Stimulated activated CD8-positive, alpha-beta memory T cell treated with anti-CD3 and anti-CD28 coated beads, Interleukin-15, amount 100 ng/mL, for 48 hours (primary cell): Measurements from ENCODE around the gene XYLT2.
A peak's percentile ranks its signal among the peaks of the same experiment; 100 is the strongest.
"Not testable (repeated sequence)": the region's sequence is repeated elsewhere in the genome, so short reads cannot be mapped to it uniquely, and the experiment has no call there.

Experiments
- DNase-seq, 2 donors: peaks; one replicate each; pipeline ENCODE4 v3.0.0-alpha.2; 2020; ENCODE audit warnings: low read depth in 2 of 2

The XYLT2 gene

DNA sequence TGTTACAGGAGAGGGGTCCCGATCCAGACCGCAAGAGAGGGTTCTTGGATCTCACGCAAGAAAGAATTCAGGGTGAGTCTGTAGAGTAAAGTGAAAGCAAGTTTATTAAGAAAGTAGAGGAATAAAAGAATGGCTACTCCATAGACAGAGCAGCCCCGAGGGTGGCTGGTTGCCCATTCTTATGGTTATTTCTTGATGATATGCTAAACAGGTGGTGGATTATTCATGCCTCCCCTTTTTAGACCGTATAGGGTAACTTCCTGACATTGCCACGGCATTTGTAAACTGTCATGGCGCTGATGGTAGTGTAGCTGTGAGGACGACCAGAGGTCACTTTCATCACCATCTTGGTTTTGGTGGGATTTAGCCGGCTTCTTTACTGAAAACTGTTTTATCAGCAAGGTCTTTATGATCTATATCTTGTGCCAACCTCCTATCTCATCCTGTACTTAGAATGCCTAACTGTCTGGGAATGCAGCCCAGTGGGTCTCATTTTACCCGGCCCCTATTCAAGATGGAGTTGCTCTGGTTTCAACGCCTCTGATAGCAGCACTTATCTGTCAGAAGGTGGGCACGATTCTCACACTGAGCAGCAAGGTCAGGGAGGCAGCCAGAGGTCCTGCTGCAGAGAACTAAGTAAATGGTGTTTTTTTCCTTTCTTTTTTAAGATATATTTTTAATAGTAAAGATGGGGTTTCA is 26.5 kb upstream of the XYLT2 start:
- DNase-seq = no peak

DNA sequence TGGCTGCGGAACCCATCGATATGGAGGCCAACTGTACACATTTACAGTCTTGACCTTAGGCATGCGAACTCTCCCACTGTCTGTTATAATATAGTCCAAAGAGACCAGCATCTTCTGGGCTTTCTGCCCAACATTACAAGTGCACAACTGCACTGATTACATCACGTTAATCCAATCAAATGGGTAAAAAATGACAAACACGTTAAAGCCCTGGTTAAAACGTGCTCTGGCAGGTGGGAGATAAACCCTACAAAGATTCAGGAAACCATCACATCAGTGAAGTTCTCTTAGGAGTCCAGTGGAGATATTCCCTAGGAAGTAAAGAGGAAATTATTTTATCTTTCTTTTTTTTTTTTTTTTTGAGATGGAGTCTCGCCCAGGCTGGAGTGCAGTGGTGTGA is 23.7 kb upstream of the XYLT2 start:
- no peak for DNase-seq

DNA sequence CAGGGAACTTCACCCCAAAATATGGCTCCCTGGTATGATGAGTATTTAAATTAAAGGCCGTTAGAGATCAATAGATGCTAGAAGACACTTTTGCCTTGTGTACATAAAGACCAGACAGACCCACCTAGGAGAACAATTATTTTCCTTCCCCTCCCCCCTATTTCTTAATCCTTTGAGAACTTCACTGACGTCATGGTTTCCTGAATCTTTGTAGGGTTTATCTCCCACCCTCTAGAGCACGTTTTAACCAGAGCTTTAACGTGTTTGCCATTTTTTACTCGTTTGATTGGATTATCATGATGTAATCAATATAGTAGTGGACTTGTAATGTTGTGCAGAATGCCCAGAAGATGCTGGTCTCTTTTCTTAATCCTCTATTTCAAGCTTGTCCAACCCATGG is 22.9 kb upstream of the XYLT2 start:
- no peak for DNase-seq

DNA sequence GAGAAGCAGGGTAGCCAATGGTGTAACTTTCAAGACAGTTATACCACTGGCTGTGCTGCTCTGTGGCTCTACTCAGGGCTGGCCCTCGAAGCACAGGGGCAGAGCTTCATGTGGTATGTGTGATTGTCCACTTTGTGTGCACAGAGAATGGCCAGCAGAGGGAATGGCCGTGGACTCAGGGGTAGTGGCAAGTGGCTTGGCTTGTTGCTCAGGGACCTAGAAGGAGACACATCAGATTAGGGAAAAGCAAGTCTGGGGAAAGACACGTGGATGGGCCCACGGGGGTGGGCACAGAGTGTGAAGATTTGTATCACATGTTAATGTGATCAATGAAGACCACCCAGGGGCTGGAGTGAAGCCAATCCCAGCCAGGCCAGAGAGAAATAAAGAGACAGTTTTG is 20.0 kb upstream of the XYLT2 start:
- no peak for DNase-seq

DNA sequence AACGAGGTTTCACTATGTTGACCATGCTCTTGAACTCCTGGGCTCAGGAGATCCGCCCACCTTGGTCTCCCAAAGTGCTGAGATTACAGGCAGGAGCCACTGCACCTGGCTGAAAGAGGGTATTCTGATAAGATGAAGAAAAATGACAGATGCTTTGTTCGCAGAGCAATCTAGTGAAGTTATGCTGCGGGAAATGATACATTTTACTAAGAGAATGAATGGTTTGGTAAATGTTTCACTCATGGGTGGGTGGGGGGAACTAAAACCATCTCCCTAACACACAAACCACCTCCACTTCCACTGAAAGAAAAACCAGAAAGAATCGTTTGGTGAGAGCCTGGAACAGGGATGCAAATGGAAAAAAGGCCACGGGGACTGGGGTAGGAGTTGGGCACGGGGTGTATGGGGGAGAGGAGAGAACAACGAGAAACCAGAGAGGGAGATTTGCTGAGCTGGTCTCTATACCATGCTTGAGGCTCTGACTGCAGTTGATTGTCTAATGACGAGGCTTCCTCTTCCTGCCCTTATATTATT is 19.0 kb upstream of the XYLT2 start:
- DNase-seq = no peak

DNA sequence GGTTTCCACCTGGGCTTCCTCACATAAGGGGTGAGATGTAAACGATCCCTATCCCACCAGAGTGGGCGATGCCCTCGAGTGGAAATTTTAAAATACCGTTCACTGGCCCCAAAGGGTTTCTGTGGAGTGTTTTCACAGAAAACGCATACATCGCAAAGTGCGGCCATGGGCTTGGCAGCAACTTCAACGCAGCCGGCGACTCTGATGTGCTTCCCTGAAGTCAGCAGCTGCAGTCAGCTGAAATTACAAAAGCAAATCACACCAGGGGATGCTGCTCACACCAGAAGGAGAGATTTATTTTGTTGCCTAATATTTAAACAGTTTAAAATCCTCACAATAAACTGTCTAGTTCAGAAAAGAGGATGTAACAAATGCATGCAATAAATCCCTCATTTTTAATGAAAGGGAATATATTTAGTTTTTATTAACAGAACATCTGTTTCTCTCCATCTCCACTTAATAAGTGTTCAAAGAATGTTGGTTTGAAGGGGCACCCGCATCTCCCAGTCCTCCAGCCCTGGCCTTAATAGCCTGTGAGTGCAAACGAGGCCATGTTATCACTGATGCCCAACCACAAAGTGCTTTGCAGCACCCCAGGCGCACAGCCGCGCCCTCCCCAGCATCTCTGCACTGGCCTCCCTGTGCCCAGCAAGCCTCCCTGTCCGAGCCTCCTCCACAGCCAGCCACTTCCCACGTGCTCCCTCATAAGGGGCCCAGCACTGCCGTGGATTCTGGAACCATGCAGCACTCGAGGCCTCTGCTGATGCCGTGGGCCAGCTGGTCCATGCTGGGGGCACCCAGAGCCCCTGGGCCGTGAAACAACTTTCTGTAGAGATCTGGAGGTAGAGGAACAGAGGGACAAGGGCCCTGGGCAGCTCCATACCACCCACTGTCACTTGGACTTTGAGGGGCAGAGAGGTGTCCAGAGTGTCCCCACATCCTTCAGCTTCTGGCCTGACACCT is 17.3 kb upstream of the XYLT2 start:
- no peak for DNase-seq

DNA sequence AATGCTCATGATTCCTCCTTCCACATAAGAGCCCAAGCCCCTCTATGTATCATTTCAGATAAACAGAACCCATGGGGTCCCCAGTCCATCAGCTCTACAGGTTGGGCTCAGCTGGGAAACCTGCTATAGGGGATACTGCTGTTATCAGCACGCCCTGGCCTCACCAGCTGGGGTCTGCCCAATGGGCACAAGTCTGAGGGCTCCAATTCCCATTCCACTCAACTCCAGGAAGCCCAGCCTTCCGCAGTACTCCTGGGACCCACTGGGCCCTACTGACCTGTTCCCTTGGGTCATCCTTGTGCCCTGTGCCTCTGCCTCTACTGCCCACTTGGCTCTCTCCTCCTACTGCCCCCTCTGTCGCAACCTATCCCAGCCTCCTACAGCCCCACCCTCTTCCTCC is 16.2 kb upstream of the XYLT2 start:
- DNase-seq = no peak

DNA sequence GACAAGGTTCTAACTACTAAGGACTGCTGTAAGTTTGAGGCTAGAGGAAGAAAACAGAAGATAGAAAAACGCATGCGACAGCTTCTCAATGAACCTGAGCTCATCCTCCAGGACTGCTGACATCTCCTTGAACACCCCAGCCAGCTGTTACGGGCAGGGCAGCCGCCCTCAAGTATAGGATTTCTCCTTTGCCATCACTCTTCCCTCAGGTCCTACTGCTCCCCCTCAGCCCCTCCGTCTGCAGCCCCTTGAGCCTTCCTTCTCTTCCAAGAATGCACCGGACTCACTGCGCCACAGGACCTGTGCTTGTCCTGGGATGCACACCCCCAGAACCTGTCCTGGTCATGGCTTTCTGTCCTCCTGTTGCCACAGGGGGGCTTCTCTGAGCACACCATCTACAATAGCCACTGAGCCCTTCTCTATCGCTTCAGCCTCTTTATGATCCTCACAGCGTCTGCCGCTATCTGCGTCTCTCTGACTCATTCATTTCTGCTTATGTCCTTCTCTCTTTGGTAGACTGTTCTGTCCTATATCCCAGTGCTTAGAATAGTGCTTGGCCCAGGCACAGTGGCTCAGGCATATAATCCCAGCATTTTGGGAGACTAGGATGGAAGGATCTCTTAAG is 15.7 kb upstream of the XYLT2 start:
- no peak for DNase-seq

DNA sequence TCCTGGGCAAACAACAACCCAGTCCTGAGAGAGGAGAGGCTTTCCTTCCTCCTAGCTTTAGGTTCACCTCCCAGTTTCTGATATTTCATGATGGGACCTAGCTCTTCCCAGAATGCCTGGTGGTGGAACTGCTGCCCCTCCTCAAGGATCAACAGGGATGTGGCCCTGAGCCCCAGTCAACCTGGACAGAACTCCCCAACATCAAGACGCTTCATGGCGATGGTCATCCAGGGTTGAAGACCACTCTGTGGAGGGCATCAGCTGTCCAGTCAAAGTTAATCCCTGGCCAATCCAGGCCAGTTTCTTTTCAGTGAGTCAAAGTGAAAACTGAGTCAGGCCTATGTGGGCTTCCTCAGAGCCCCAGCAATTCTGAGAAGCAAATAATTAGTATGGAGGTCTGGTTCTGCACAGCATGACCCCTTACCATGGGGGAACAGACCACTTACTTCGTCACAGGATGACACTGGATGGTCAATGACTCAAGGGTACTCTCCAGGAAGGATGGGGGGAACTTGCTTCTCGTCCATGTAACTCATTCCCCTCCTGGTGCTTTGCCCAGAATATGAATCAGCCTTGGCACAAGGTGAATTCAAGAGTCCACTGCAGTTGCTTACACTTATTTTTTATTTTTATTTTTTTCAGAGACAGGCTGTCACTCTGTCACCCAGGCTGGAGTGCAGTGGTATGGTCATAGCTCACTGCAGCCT is 14.7 kb upstream of the XYLT2 start:
- DNase-seq = peak in 1 of 2 donors; percentile 28

DNA sequence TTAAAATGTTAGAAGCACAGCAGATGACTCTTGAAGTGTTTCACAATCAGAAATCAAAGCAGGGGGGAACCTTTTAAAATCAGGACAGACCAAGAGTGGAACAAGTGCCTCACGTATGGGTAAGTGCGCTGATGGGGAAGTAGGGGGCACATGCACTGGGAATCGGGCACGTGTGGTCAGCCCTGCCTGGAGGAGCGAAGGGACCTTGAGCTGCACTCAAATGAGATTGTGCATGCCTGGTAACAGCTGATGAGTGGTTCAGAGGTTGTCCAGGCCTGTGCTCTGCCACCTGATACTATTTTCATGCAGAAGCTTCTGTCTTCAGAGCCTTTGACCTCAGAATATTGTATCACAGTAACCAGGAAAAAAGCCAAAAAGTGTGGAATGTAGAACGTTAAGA is 13.7 kb upstream of the XYLT2 start:
- DNase-seq = no peak

DNA sequence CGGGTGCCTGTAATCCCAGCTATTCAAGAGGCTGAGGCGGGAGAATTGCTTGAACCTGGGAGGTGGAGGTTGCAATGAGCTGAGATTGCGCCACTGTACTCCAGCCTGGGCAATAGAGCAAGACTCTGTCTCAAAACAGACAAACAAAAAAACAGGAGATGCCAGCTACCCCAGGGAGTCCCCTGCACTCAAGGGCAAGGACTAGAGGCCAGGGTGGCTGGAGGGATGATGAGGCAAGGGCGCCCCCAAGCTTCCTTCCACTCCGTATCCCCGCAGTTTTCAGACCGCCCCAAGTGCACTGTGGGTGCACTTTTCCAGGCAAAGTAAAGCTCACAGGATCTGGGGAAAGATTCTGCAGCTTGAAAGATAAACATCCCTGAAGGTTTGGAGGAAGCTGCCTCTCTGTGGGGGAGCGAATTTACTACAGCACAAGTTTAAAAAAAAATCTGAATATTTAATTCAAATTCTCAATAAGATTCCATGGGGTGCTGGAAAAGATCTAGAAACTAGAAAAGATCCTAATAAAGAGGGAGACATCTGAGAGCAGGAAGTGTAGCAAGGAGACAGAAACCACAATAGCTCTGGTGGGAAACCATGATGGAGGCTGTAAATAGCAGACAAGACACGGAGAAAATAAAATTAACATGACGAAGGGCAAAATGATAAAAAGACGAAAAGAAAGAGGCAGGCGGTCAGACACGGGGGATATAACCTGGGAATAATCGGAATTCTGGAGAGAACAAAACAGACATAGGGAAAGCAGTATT is 12.5 kb upstream of the XYLT2 start:
- not testable (repeated sequence) for DNase-seq

DNA sequence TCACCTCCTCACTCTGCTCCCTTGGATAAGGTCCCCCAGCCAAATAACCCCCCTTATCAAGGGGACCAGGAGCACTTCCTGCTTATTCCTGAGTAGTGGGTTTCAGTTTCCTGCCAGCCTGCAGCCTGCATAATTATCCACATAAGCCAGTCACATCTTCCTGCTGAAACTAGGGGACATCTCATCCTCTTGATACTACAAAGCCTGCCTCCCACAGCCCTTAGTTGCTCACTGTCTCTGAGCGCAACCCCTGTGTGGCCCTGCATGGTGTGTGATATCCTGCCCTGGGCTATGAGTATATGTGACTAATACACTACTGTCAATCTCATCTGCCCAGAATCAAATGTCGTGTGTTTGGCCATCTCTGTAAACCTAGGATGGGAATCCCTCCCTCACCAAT is 8.0 kb upstream of the XYLT2 start:
- DNase-seq = no peak

DNA sequence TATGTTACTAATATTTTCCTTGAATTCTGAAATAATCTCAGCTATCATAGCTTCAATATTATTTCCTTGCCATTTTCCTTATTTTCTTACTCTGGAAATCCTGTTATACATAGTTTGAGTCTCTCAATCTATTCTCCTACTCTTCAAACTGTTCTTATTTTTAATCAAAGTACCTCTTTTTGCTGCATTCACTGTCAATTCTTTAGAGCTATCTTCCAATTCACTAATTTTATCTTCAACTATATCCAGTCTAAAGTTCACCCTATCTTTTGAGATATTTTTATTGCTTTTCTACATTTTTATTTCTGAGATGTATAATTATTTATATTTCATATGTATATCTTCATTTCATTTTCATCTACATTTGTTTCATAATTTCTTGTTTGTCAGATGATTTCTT is 7.3 kb upstream of the XYLT2 start:
- no peak for DNase-seq

DNA sequence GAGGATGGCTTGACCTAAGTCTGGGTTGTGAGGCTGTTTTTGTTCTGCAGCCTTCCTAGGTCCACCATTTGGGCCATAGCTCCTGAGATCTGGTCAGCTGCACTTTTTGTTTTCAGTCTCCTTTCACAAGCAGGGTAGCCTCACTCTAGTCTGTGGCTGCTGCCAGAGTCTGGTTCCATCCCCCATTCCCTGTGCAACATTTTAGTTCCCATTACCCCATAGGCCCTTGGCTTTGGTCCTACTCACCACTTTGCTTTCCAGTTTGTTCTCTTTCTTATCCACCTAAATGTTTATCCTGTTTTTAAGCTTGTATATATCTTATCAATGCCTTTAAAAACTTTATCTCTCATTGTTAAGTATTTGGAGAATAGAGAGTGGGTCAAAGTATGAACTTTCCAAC is 6.5 kb upstream of the XYLT2 start:
- DNase-seq = no peak

DNA sequence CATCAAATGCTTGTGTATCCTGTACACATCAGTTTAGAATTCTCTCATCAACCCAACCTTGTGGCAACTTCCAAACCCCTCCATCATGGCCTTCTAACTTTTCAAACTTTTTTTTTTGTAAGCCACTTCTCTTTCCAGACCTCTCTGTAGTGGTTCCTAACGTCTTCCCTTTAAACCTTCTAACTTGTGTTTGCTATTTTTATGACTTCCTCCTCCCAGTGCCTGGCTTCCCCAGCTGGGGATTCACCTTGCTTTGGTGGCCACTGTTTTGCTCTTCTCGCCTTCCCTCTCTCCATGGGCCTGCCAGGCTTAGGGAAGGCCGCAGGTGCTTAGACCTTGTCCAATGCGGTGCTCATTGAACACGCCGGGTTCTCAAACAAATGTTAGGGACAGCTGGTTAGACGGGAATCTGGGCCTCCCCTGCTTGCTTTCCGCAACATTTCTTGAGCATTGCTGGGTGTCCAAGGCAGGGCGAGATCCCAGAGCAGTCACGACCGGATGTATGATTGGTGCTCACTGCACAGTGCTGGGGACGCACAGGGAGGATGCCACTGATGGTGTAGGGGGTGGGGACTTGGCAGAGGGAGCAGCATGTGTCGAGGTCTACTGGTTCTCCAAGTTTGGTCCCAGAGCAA is 1.1 kb upstream of the XYLT2 start:
- no peak for DNase-seq

DNA sequence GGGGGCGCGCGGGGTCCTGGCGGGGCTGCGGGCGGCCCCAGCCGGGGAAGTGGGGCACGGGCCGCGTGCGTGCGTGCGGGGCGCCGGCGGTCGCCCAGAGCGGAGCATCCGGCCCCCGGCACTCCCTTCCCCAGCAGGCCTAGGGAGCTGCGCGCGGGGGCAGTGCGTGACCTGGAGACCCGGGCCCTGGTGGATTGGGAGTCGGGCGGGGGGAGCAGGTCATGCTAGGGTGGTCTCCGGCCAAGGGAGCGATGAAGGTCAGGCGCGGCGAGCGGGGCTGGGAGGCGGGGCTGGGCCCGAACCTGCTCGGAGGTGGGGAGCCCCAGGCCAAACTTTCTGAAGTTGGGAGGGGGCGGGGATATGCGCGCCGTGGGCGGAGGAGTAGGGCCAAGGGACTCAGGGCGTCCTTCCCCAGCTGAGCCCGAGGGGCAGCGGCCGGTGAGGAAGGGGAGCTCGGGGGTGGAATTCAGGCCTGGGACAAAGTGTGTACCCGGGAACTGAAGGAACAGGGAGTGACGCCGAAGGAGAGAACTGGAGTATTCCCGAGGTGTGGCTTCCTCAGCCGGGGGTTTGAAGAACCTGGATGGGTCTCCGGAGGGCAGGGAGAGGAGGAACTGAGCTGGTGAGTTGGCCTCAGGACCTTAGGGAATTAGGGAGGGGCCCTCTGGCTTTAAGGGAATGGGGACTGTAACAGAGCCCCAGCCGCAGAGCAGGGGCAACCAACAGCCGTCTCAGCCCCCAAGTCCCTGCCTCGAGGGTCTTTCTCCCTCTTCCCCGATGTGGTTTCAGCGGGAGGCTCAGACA is 589 bp downstream of the XYLT2 start:
- peak; percentile 26 to 37 for DNase-seq

DNA sequence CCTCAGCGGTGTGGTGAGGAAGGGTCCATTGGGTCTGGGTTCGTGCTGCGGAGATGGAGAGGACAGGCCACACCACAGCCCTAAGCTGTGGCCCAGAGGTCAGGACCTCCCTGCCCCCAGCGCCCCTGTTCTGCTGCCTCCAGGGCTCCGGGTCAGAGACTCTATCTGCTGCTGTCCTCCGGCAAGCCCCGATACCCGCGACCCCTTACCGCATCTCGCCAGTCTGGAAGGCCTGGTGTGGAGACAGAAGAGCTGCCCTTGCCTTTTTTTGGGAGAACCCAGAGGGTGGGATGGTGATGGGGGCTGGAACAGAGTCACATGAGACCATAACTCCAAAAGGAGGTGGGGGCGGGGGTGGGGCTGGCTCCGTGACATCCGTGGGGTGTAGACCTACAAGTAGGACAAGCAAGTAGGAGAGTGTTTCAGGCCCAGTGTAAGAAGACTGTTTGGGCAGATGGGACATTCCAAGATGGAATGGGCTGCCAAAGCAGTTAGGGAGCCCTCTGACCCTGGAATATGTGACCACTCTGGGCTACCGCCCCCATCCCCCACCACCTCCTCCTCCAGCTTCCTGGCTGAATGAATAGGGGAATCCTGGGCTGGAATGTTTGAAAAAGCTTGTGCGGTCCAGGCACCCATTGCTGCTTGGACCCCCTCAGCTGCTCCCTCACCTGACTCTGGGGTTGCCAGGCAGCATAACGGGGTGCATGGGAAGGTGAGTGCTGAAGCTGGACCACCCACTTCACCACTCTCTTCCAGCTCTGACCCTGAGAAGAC is 1.4 kb downstream of the XYLT2 start:
- DNase-seq = no peak

DNA sequence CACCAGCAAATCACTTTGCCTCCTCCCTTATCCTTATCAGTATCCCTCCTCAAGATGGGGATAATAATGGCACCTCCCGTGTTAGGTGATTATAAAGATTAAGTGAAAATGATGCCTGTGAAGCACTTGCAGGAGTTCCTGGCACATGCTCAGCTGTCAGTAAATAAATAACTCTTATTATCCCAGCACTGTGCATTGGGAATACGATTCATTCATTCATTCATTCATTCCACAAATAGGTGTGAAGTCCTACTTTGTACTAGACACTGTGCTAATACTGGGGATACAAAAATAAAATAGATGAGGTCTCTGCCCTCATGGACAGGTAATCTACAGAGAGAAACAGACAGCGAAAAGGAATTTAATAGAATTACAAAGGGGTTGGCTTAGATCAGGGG is 2.0 kb downstream of the XYLT2 start:
- no peak for DNase-seq
